ENCODE data around the gene RGS6. TPM values are rescaled to one million over a fixed set of nuclear protein-coding genes. Genes with fewer than 3 reads are reported as not detected.
A peak's percentile ranks its signal among the peaks of the same experiment; 100 is the strongest.

RGS6 gene
- total RNA-seq, 1 experiment from 2014 or later = not detected

GRCh38 chr14:72075649-72076334, 143.6 kb downstream of the RGS6 start:
- DNase-seq (ENCODE audit: low read depth) = no peak

GRCh38 chr14:72081137-72081536, 148.9 kb downstream of the RGS6 start:
- DNase-seq (ENCODE audit: low read depth) = no peak

GRCh38 chr14:72084935-72085334, 152.7 kb downstream of the RGS6 start:
- no peak for DNase-seq (ENCODE audit: low read depth)

GRCh38 chr14:72089625-72090024, 157.4 kb downstream of the RGS6 start:
- no peak for DNase-seq (ENCODE audit: low read depth)

GRCh38 chr14:72094844-72095582, 162.8 kb downstream of the RGS6 start:
- DNase-seq (ENCODE audit: low read depth) = no peak

GRCh38 chr14:72097173-72097783, 165.0 kb downstream of the RGS6 start:
- DNase-seq (ENCODE audit: low read depth) = no peak

- DNase-seq (ENCODE audit: low read depth) = no peak
Measured at GRCh38 chr14:72098210-72098609, 166.0 kb downstream of the RGS6 start.

GRCh38 chr14:72099566-72099965, 167.3 kb downstream of the RGS6 start:
- DNase-seq (ENCODE audit: low read depth) = no peak

- DNase-seq (ENCODE audit: low read depth) = peak; percentile 2
Measured at GRCh38 chr14:72104011-72104613, 171.9 kb downstream of the RGS6 start.

GRCh38 chr14:72111911-72112310, 179.7 kb downstream of the RGS6 start:
- no peak for DNase-seq (ENCODE audit: low read depth)

GRCh38 chr14:72118841-72119240, 186.6 kb downstream of the RGS6 start:
- no peak for DNase-seq (ENCODE audit: low read depth)

GRCh38 chr14:72120315-72120714, 188.1 kb downstream of the RGS6 start:
- no peak for DNase-seq (ENCODE audit: low read depth)

GRCh38 chr14:72123755-72124154, 191.5 kb downstream of the RGS6 start:
- no peak for DNase-seq (ENCODE audit: low read depth)

- DNase-seq (ENCODE audit: low read depth) = no peak
Measured at GRCh38 chr14:72124171-72124570, 191.9 kb downstream of the RGS6 start.

GRCh38 chr14:72126091-72126490, 193.9 kb downstream of the RGS6 start:
- DNase-seq (ENCODE audit: low read depth) = no peak

GRCh38 chr14:72126561-72126960, 194.3 kb downstream of the RGS6 start:
- no peak for DNase-seq (ENCODE audit: low read depth)

- DNase-seq (ENCODE audit: low read depth) = no peak
Measured at GRCh38 chr14:72128629-72129028, 196.4 kb downstream of the RGS6 start.

- no peak for DNase-seq (ENCODE audit: low read depth)
Measured at GRCh38 chr14:72129291-72129690, 197.1 kb downstream of the RGS6 start.

GRCh38 chr14:72141084-72141483, 208.9 kb downstream of the RGS6 start:
- DNase-seq (ENCODE audit: low read depth) = no peak

- DNase-seq (ENCODE audit: low read depth) = no peak
Measured at GRCh38 chr14:72142328-72142727, 210.1 kb downstream of the RGS6 start.

- no peak for DNase-seq (ENCODE audit: low read depth)
Measured at GRCh38 chr14:72146241-72146640, 214.0 kb downstream of the RGS6 start.

- no peak for DNase-seq (ENCODE audit: low read depth)
Measured at GRCh38 chr14:72154645-72155378, 222.6 kb downstream of the RGS6 start.
